Measurements from ENCODE around the gene FAM20C. TPM values are rescaled to one million over a fixed set of nuclear protein-coding genes. Genes with fewer than 3 reads are reported as not detected.

Gene FAM20C
- total and polyA plus RNA-seq, 2 donors (not counting 3 experiments of a cell fraction or from before 2014, with no cell fraction given) = 14.2 to 34.5 TPM

DNA sequence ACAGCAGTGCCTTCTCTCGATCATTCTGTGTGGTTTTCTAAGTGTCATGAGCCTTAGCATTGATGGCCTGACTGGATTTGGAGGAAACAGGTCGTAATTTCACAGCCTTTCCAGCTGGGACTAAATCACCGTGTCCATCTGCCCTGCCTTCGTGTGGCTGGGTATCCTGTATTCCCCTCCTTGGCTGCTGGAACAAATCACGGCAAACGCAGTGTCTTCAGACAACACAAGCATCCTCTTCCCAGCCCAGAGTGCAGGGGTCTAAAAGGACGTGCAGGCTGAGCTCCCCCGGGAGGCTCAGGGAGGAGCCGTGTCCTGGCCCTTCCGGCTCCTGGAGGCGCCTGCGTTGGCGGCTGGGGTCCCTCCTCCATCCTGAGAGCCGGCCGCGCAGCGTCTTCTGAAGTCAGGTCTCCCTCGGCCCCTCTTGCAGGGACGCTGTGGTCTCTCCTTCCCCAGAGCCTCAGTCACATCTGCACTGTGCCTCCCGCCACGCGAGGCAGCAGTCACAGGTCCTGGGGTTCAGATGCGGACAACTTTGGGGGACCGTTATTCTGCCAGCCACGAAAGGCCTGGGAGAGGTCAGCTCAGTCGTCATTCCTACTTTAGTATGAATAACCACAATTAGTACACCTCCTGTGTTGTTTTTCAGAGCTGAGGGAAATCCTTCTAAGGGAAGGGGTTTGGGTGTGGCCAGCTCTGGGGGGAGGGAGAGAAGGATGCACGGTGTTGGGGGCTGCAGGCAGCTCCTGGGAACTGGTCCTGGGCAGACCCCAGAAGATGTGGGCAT is 41.1 kb downstream of the FAM20C start:
- Histone ChIP-seq H4K20me1 (replicated peaks; ENCODE audit: control insufficient read depth, extremely low read depth, insufficient read depth, low read length) (no peaks in the 10 kb centered on the region), H3K4me2 (ENCODE audit: insufficient read depth, low read length) (no peak overlapping the region), H3K9ac (replicated peaks; ENCODE audit: extremely low read depth, insufficient read depth, low read length) (no peak overlapping the region), H3K79me2 (ENCODE audit: control insufficient read depth, insufficient read depth, low read length) (peaks cover 6% of the 10 kb centered on the region), H3K9me1 (replicated peaks; ENCODE audit: control insufficient read depth, extremely low read depth, insufficient read depth, low read length) (no peaks in the 10 kb centered on the region), H2AFZ (ENCODE audit: low read depth, low read length) (no peak overlapping the region), H3K4me1 (ENCODE audit: control insufficient read depth, extremely low read depth, insufficient read depth, low read length) (no peaks in the 10 kb centered on the region), H3K4me3 (replicated peaks in 1 of 3; ENCODE audit: insufficient read depth in 1 of 3, low read depth in 1 of 3, low read length in 3 of 3) (no peak overlapping the region), H3K36me3 (ENCODE audit: control insufficient read depth in 2 of 2, extremely low read depth in 1 of 2, insufficient read depth in 2 of 2, low read length in 2 of 2) (peaks cover 0 to 3% of the 10 kb centered on the region in 2 experiments), H3K27ac (ENCODE audit: insufficient read depth, low read depth, low read length) (no peak overlapping the region), H3K9me3 (replicated peaks; ENCODE audit: control insufficient read depth, insufficient read depth, low read length) (no peaks in the 10 kb centered on the region), H3K27me3 (ENCODE audit: control insufficient read depth in 2 of 2, insufficient read depth in 2 of 2, low read length in 2 of 2) (no peaks in the 10 kb centered on the region)
- FAIRE-seq (no peak), DNase-seq (ENCODE audit: low read depth, low spot score) (no peak)
- BruUV-seq (replicated peaks) = no TSS peak
- intact Hi-C loops (cut with micrococcal nuclease) = no loop called here
- dilution Hi-C loops (cut with MboI; ENCODE audit: extremely low pct_ligation_motif_present, low sequenced_read_pairs) = no loop called here
- ChIA-PET POLR2A (no interaction called here), CTCF (interaction anchor here (1.6 kb wide), 1 partner anchor 169 kb away, joined by 6 read pairs; no protein-coding TSS in a partner anchor)
- no peak for TF ChIP-seq JUN (IDR thresholded peaks at IDR 0.05; ENCODE audit: borderline replicate concordance, insufficient read depth, insufficient read length, low read depth)
- no peak for TF ChIP-seq CTCF (IDR thresholded peaks at IDR 0.05; ENCODE audit: extremely low read depth in 1 of 2, insufficient read depth in 1 of 2, low read depth in 1 of 2, low read length in 2 of 2)
- TF ChIP-seq POLR2A (IDR thresholded peaks at IDR 0.05; ENCODE audit: low read depth, low read length) = no peak
- TF ChIP-seq MYC (IDR thresholded peaks at IDR 0.05; ENCODE audit: low read depth, low read length) = no peak
- no peak for TF ChIP-seq FOS (IDR thresholded peaks at IDR 0.05; ENCODE audit: borderline replicate concordance, insufficient read depth, low read length)
- TF ChIP-seq GATA2 (IDR thresholded peaks at IDR 0.05; ENCODE audit: insufficient read depth, insufficient read length, low read depth, low read length) = no peak
- TF ChIP-seq MAX (IDR thresholded peaks at IDR 0.05; ENCODE audit: insufficient read depth, insufficient read length) = no peak
- TF ChIP-seq EZH2 (IDR thresholded peaks at IDR 0.05; ENCODE audit: borderline replicate concordance, low read depth, low read length, severe bottlenecking) = no peak
- TF ChIP-seq POLR2AphosphoS5 (IDR thresholded peaks at IDR 0.05; ENCODE audit: insufficient read depth, low read depth, low read length) = no peak
